ENCODE data around the gene MIPEP. TPM values are rescaled to one million over a fixed set of nuclear protein-coding genes. Genes with fewer than 3 reads are reported as not detected.

The MIPEP gene
- total RNA-seq, 4 donors from 2014 or later, result 17.1 to 27.9 (median 24.1) TPM

DNA sequence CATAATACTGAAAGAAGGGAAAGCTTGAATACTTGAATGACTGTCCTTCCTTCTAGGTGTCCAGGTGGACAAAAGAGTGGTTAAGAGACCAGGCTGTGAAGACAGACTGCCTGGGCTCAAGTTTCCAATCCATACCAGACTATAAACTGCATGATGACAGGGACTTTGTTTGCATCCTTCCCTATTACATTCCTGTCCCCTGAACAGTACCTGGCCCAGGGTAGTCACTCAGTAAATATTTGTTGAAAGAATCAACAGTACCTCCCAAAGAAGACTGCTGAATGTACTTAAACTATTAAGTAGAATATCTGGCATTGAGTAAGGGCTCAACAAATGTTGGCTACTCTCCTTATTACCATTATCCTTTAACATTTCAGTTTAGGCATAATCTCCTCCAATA, 29.7 kb downstream of the MIPEP start:
- Histone ChIP-seq H3K4me1 (no peaks in the 10 kb centered on the region), H3K4me3 (replicated peaks in 1 of 3) (no peak overlapping the region), H3K9me3 (no peaks in the 10 kb centered on the region), H3K27ac (no peak overlapping the region), H3K36me3 (no peaks in the 10 kb centered on the region), H3K27me3 (no peaks in the 10 kb centered on the region)
- TF ChIP-seq POLR2A (IDR thresholded peaks at IDR 0.05), result no peak
- TF ChIP-seq, protein P1, sequence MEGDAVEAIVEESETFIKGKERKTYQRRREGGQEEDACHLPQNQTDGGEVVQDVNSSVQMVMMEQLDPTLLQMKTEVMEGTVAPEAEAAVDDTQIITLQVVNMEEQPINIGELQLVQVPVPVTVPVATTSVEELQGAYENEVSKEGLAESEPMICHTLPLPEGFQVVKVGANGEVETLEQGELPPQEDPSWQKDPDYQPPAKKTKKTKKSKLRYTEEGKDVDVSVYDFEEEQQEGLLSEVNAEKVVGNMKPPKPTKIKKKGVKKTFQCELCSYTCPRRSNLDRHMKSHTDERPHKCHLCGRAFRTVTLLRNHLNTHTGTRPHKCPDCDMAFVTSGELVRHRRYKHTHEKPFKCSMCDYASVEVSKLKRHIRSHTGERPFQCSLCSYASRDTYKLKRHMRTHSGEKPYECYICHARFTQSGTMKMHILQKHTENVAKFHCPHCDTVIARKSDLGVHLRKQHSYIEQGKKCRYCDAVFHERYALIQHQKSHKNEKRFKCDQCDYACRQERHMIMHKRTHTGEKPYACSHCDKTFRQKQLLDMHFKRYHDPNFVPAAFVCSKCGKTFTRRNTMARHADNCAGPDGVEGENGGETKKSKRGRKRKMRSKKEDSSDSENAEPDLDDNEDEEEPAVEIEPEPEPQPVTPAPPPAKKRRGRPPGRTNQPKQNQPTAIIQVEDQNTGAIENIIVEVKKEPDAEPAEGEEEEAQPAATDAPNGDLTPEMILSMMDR (IDR thresholded peaks at IDR 0.05), result no peak
- intact Hi-C loops (cut with DNase I), result no loop called here
- no peak for DNase-seq

DNA sequence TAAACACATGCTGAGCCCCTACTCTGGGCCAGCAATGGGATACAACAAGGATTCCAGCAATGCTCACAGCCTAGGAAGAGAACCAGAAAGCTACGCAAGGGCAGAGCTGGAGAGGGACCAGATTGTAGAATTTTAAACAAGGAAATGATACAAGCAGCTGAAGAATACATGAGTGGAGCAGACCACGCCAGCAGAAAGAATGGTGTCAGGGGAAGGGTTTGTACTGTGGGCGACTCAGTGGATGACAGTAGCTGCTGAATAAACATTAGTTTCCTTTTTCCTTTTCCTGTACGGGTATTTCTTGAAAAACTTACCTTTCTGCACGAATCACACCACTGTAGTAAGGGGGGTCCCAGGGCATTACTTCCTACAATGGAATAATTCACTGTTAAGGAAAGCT, 30.7 kb downstream of the MIPEP start:
- WGBS, 2 donors, result 81 to 85% methylated on average over 5 of the region's 5 CpGs
- no peaks in the 10 kb centered on the region for H3K4me1 ChIP-seq
- no peaks in the 10 kb centered on the region for H3K9me3 ChIP-seq
- H3K27me3 ChIP-seq, result no peaks in the 10 kb centered on the region
- TF ChIP-seq POLR2A (IDR thresholded peaks at IDR 0.05), result no peak
- TF ChIP-seq, protein P1 (IDR thresholded peaks at IDR 0.05), result no peak
- DNase-seq, result no peak
- H3K4me3 ChIP-seq (replicated peaks in 1 of 3), result no peak overlapping the region
- intact Hi-C loops (cut with DNase I), result no loop called here
- H3K27ac ChIP-seq, result no peak overlapping the region
- H3K36me3 ChIP-seq, result no peaks in the 10 kb centered on the region

DNA sequence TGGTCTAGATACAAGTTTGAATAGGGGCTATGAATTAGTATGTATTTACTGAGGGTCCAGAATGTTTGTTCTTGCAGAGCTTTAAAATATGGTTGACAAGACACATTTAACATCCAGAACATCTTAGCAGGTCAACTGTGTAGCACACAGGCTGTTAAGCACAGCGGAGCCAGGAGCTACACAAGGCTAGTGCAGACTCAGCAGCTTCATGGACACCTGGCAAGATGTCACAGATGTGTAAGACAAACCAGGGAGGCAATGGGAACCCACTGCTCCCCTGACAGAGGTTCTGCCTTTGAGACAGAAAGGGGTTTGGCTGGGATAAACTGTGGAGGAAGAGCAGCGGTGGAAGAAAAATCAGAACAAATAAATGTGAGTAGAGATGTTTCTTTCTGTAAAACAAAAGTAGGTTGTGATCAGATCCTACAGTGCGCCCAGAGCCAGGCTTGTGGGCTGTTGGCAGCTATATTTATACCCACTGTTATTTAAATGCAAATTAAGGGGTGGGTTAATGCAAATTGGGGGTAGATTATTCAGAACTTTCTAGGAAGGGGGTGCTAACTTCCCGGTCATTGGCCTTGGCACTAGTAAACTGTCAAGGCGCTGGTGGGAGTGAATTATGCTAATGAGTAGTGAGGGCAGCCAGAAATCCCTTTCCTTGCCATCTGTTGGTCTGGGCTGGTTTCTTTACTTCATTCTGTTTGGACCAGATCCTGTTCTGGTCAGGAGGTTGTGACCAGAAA, 33.0 kb downstream of the MIPEP start:
- Histone ChIP-seq H3K9me3 (no peaks in the 10 kb centered on the region), H3K4me1 (peaks cover 0 to 2% of the 10 kb centered on the region in 2 donors), H3K4me3 (replicated peaks in 1 of 3) (no peak overlapping the region), H3K36me3 (no peaks in the 10 kb centered on the region), H3K27me3 (no peaks in the 10 kb centered on the region), H3K27ac (no peak overlapping the region)
- TF ChIP-seq, protein P1 (IDR thresholded peaks at IDR 0.05), result no peak
- no peak for TF ChIP-seq POLR2A (IDR thresholded peaks at IDR 0.05)
- intact Hi-C loops (cut with DNase I), result no loop called here
- no peak for DNase-seq
- WGBS, 2 donors, result 86 to 87% methylated on average over 5 of the region's 5 CpGs

DNA sequence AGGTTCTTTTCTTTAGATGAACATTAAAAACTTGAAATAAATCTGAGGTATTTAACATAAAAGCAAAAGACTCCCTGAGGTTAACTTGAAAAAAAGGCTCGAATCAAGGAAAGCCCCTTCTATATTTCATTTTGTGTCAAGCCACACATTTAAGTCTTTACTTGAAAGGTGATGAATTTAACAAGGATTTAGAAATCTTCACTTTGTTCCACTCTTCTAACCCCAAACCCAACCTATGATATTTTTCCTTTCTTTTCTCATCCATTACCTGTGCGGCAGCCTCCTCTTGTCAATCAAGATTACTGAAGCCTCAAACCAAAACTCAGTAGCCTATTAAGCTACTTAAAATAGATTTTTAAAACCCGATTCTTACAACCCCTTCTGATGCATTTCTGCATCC, 33.8 kb downstream of the MIPEP start:
- Histone ChIP-seq H3K27ac (no peak overlapping the region), H3K27me3 (no peaks in the 10 kb centered on the region), H3K4me1 (peaks cover 0 to 5% of the 10 kb centered on the region in 2 donors), H3K9me3 (no peaks in the 10 kb centered on the region), H3K4me3 (replicated peaks in 1 of 3) (no peak overlapping the region), H3K36me3 (no peaks in the 10 kb centered on the region)
- WGBS, 2 donors, result 88 to 93% methylated on average over 3 of the region's 3 CpGs
- intact Hi-C loops (cut with DNase I), result no loop called here
- no peak for TF ChIP-seq POLR2A (IDR thresholded peaks at IDR 0.05)
- TF ChIP-seq, protein P1 (IDR thresholded peaks at IDR 0.05), result no peak
- DNase-seq, result no peak

DNA sequence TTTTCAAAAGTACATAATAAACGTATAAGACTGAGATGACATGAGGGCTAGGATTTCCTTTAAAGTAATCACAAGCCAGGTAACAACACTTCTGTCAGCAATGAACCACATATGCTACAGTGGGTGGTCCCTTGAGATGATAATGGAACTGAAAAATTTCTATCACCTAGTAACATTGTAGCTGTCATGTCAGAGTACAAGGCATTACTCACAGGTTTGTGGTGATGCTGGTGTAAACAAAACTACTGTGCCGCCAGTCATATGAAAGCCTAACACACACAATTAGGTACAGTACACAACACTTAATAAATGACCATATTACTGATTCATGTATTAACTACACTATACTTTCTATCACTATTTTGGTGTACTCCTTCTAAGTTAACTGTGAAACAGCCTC, 36.8 kb downstream of the MIPEP start:
- Histone ChIP-seq H3K27ac (no peak overlapping the region), H3K9me3 (no peaks in the 10 kb centered on the region), H3K27me3 (no peaks in the 10 kb centered on the region), H3K4me3 (replicated peaks in 1 of 3) (no peak overlapping the region), H3K36me3 (no peaks in the 10 kb centered on the region), H3K4me1 (peaks cover 0 to 5% of the 10 kb centered on the region in 2 donors)
- DNase-seq, result no peak
- no peak for TF ChIP-seq POLR2A (IDR thresholded peaks at IDR 0.05)
- TF ChIP-seq, protein P1 (IDR thresholded peaks at IDR 0.05), result no peak
- 48 to 50% methylated on average over 2 of the region's 2 CpGs for WGBS, 2 donors
- intact Hi-C loops (cut with DNase I), result no loop called here

Measured in thyroid gland (tissue), 4 donors.